ENCODE results near the gene HECW1.

Gene HECW1

GRCh38 chr7:43538404-43538771 lies 425.9 kb downstream of the HECW1 start:
- no peaks in the 10 kb centered on the region for H3K36me3 ChIP-seq (replicated peaks)
- H3K27ac ChIP-seq = no peak overlapping the region
- no peak for TF ChIP-seq CTCF (IDR thresholded peaks at IDR 0.05; ENCODE audit: low read depth, low read length, missing control alignments)
- in situ Hi-C loops (cut with HindIII; ENCODE audit: low pct_ligation_motif_present, low sequenced_read_pairs) = no loop called here
- no peaks in the 10 kb centered on the region for H3K27me3 ChIP-seq (replicated peaks)
- no peak overlapping the region for H3K4me3 ChIP-seq (ENCODE audit: low read depth, low read length)
- DNase-seq = no peak

- H3K27me3 ChIP-seq (replicated peaks) = no peaks in the 10 kb centered on the region
- TF ChIP-seq CTCF (IDR thresholded peaks at IDR 0.05; ENCODE audit: low read depth, low read length, missing control alignments) = no peak
- DNase-seq = no peak
- in situ Hi-C loops (cut with HindIII; ENCODE audit: low pct_ligation_motif_present, low sequenced_read_pairs) = no loop called here
- H3K4me3 ChIP-seq (ENCODE audit: low read depth, low read length) = no peak overlapping the region
- no peak overlapping the region for H3K27ac ChIP-seq
- no peaks in the 10 kb centered on the region for H3K36me3 ChIP-seq (replicated peaks)
Measured at GRCh38 chr7:43540471-43540870, 428.0 kb downstream of the HECW1 start.

GRCh38 chr7:43542716-43543115 lies 430.3 kb downstream of the HECW1 start:
- in situ Hi-C loops (cut with HindIII; ENCODE audit: low pct_ligation_motif_present, low sequenced_read_pairs) = no loop called here
- H3K36me3 ChIP-seq (replicated peaks) = no peaks in the 10 kb centered on the region
- H3K27me3 ChIP-seq (replicated peaks) = no peaks in the 10 kb centered on the region
- TF ChIP-seq CTCF (IDR thresholded peaks at IDR 0.05; ENCODE audit: low read depth, low read length, missing control alignments) = no peak
- DNase-seq = no peak
- no peak overlapping the region for H3K4me3 ChIP-seq (ENCODE audit: low read depth, low read length)
- no peak overlapping the region for H3K27ac ChIP-seq

GRCh38 chr7:43546231-43546630 lies 433.8 kb downstream of the HECW1 start:
- Histone ChIP-seq H3K4me3 (ENCODE audit: low read depth, low read length) (no peak overlapping the region), H3K27me3 (replicated peaks) (no peaks in the 10 kb centered on the region), H3K27ac (no peak overlapping the region), H3K36me3 (replicated peaks) (no peaks in the 10 kb centered on the region)
- DNase-seq = no peak
- in situ Hi-C loops (cut with HindIII; ENCODE audit: low pct_ligation_motif_present, low sequenced_read_pairs) = no loop called here
- no peak for TF ChIP-seq CTCF (IDR thresholded peaks at IDR 0.05; ENCODE audit: low read depth, low read length, missing control alignments)

- no peak for DNase-seq
- in situ Hi-C loops (cut with HindIII; ENCODE audit: low pct_ligation_motif_present, low sequenced_read_pairs) = no loop called here
- Histone ChIP-seq H3K36me3 (replicated peaks) (no peaks in the 10 kb centered on the region), H3K27ac (no peak overlapping the region), H3K27me3 (replicated peaks) (no peaks in the 10 kb centered on the region), H3K4me3 (ENCODE audit: low read depth, low read length) (no peak overlapping the region)
- no peak for TF ChIP-seq CTCF (IDR thresholded peaks at IDR 0.05; ENCODE audit: low read depth, low read length, missing control alignments)
Measured at GRCh38 chr7:43550427-43550826, 438.0 kb downstream of the HECW1 start.

- in situ Hi-C loops (cut with HindIII; ENCODE audit: low pct_ligation_motif_present, low sequenced_read_pairs) = no loop called here
- Histone ChIP-seq H3K4me3 (ENCODE audit: low read depth, low read length) (no peak overlapping the region), H3K36me3 (replicated peaks) (no peaks in the 10 kb centered on the region), H3K27ac (no peak overlapping the region), H3K27me3 (replicated peaks) (no peaks in the 10 kb centered on the region)
- TF ChIP-seq CTCF (IDR thresholded peaks at IDR 0.05; ENCODE audit: low read depth, low read length, missing control alignments) = no peak
- DNase-seq = no peak
Measured at GRCh38 chr7:43552122-43552521, 439.7 kb downstream of the HECW1 start.

Measured in brain microvascular endothelial cell (primary cell).